HG03095 (cell line): ENCODE measurements around the gene PRM2.

ENCODE experiments used
- ATAC-seq: cut with Tn5 transposase; IDR thresholded peaks from one replicate; pipeline ENCODE4 v1.9.1; 2021; ENCODE audit warnings: moderate library complexity; ENCODE audit not compliant: unreplicated experiment

The PRM2 gene

GRCh38 chr16:11232852-11233726, 43.2 kb downstream of the PRM2 start:
- ATAC-seq: no peak

- no peak for ATAC-seq
Observed at GRCh38 chr16:11232302-11232851, 43.9 kb downstream of the PRM2 start.

GRCh38 chr16:11231367-11231970, 44.8 kb downstream of the PRM2 start:
- ATAC-seq: no peak

GRCh38 chr16:11229906-11230305, 46.4 kb downstream of the PRM2 start:
- ATAC-seq: no peak

- no peak for ATAC-seq
Observed at GRCh38 chr16:11229432-11229831, 46.8 kb downstream of the PRM2 start.

GRCh38 chr16:11225677-11226549, 50.4 kb downstream of the PRM2 start:
- no peak for ATAC-seq
